Activated B cell treated with CpG ODN at 0.5 μM for 24 hours (primary cell): ENCODE data around the gene COG5. TPM values are rescaled to one million over a fixed set of nuclear protein-coding genes. Genes with fewer than 3 reads are reported as not detected.

Source experiments
- ATAC-seq: fragments of 200-7000 bp; cut with Tn5 transposase; one replicate; pipeline ENCODE4 v1.10.0; 2021; ENCODE audit warnings: low read depth, mild to moderate bottlenecking, moderate library complexity
- CTCF ChIA-PET: fragments of 350-600 bp; sonication (Branson Sonifier 250); formaldehyde crosslinking; loops from one replicate; lab custom pipeline; 2021; ENCODE audit warnings: antibody characterized with exemption; lab: Charles Lee
- POLR2A ChIA-PET: fragments of 350-600 bp; sonication (Branson Sonifier 250); formaldehyde crosslinking; loops from one replicate; lab custom pipeline; 2021; ENCODE audit warnings: antibody characterized with exemption; lab: Charles Lee
- DNase-seq: peaks from one replicate; pipeline ENCODE4 v3.0.0; 2022
- H3K27ac Mint-ChIP-seq: one replicate; pipeline ENCODE4 v1.8.0; 2020; ENCODE audit warnings: mixed read lengths
- H3K27me3 Mint-ChIP-seq: one replicate; pipeline ENCODE4 v1.8.0; 2021; ENCODE audit warnings: mixed read lengths
- H3K36me3 Mint-ChIP-seq: one replicate; pipeline ENCODE4 v1.8.0; 2021; ENCODE audit warnings: low read depth, mixed read lengths
- H3K4me1 Mint-ChIP-seq: one replicate; pipeline ENCODE4 v1.8.0; 2021; ENCODE audit warnings: mixed read lengths
- H3K4me3 Mint-ChIP-seq: one replicate; pipeline ENCODE4 v1.8.0; 2020; ENCODE audit warnings: mild to moderate bottlenecking, mixed read lengths
- H3K9me3 Mint-ChIP-seq: one replicate; pipeline ENCODE4 v1.8.0; 2020; ENCODE audit warnings: mixed read lengths
- intact Hi-C: fragments of 100-400 bp; cut with micrococcal nuclease; formaldehyde crosslinking; loops from one replicate; pipeline ENCODE4 v1.15.1; 2024
- total RNA-seq: library from RNA; stranded (reverse); gene quantifications from 2 replicates; pipeline ENCODE4 v1.2.3, GENCODE V29; 2022
- TF ChIP-seq, protein P1 (sequence below): fragments of 200-600 bp; IDR thresholded peaks from one replicate; pipeline ENCODE4 v1.8.0; 2022; ENCODE audit warnings: antibody characterized with exemption, mild to moderate bottlenecking

Gene COG5
- total RNA-seq, 1 donor from 2014 or later = 47.0 TPM

DNA sequence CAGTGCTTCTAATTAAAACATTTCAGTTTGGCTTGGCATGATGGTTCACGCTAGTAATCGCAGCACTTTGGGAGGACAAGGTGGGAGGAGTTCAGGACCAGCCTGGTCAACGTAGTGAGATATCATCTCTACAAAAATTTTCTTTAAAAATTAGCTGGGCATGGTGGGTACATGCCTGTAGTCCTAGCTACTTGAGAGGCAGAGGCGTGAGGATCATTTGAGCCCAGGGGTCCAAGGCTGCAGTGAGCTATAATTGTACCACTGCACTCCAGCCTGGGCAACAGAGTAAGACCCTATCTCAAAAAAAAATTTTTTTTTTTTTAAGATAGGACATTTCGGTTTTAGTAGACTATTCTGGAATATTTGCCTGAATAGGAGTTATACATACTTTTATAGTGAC is 382.5 kb downstream of the COG5 start:
- intact Hi-C loops = no loop called here
- no peaks in the 10 kb centered on the region for H3K9me3 Mint-ChIP-seq
- CTCF ChIA-PET = interaction anchor here (1.5 kb wide), 1 partner anchor 33 kb away, joined by 4 read pairs; no protein-coding TSS in a partner anchor
- peaks cover 30% of the 10 kb centered on the region for H3K4me1 Mint-ChIP-seq
- no peak for DNase-seq
- ATAC-seq = no peak
- peaks cover 64% of the 10 kb centered on the region for H3K36me3 Mint-ChIP-seq
- H3K27me3 Mint-ChIP-seq = no peaks in the 10 kb centered on the region
- TF ChIP-seq, protein P1, sequence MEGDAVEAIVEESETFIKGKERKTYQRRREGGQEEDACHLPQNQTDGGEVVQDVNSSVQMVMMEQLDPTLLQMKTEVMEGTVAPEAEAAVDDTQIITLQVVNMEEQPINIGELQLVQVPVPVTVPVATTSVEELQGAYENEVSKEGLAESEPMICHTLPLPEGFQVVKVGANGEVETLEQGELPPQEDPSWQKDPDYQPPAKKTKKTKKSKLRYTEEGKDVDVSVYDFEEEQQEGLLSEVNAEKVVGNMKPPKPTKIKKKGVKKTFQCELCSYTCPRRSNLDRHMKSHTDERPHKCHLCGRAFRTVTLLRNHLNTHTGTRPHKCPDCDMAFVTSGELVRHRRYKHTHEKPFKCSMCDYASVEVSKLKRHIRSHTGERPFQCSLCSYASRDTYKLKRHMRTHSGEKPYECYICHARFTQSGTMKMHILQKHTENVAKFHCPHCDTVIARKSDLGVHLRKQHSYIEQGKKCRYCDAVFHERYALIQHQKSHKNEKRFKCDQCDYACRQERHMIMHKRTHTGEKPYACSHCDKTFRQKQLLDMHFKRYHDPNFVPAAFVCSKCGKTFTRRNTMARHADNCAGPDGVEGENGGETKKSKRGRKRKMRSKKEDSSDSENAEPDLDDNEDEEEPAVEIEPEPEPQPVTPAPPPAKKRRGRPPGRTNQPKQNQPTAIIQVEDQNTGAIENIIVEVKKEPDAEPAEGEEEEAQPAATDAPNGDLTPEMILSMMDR = no peak
- H3K4me3 Mint-ChIP-seq = no peak overlapping the region
- POLR2A ChIA-PET = interaction anchor here (3.6 kb wide), 1 partner anchor 12 kb away, joined by 52 read pairs; the partner anchor contains the start of gene HBP1
- peak overlapping the region; percentile 71 for H3K27ac Mint-ChIP-seq

DNA sequence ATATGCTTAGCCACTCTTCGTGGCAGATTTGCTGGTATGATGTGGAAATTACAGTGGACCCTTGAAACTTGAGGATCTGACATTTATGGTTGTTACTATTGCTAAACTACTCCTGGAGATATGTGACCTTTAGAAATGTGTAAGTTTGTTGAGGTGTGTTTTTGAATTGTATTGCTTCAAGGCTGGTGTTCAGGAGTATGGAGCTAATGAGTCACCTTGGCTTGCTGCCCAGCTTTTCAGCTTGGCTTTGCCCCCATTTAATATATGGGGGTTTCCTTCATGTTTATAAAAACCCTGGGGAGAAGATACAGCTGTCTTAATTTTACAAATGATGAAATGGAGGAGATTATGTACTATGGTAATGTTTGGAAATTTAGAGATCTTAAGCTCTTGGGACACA is 383.3 kb downstream of the COG5 start:
- intact Hi-C loops = loop anchor here (1.0 kb wide), 1 partner anchor 10 kb away; no protein-coding TSS in a partner anchor
- peak; percentile 84 for ATAC-seq

DNA sequence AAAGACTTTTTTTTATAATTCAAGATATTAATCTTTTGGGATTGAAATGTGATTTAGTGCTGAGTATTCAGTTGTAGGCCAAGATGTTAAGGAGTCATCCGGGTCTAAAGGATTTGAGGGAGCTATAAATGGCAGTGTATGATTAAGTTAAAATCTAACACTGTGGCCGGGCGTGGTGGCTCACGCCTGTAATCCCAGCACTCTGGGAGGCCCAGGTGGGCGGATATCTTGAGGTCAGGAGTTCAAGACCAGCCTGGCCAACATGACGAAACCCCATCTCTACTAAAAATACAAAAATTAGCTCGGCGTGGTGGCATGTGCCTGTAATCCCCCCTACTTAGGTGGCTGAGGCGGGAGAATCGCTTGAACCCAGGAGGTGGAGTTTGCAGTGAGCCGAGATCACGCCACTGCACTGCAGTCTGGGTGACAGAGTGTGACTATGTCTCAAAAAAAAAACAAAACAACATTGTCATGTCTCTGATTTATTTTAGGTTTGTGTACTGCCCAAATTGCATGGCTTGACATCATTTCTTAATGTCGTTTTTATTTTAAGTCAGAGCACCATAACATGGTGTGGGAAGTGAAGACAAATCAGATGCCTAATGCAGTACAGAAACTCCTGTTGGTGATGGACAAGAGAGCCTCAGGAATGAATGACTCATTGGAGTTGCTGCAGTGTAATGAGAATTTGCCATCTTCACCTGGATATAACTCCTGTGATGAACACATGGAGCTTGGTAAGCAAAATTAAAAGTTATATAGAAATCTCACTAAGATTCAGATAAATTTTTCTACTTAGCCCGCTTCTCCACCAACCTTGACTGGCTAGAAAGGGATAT is 384.2 kb downstream of the COG5 start:
- no peak overlapping the region for H3K4me3 Mint-ChIP-seq
- POLR2A ChIA-PET = interaction anchor here (3.6 kb wide), 1 partner anchor 11 kb away, joined by 52 read pairs; the partner anchor contains the start of gene HBP1

More for the DNA sequence above, 383.3 kb downstream of the COG5 start:
- TF ChIP-seq, protein P1 = no peak
- CTCF ChIA-PET = interaction anchor here (1.5 kb wide), 1 partner anchor 32 kb away, joined by 4 read pairs; no protein-coding TSS in a partner anchor
- DNase-seq = no peak
- Mint-ChIP-seq H3K9me3 (no peaks in the 10 kb centered on the region), H3K4me3 (peak overlapping the region; percentile 33), H3K27me3 (no peaks in the 10 kb centered on the region), H3K27ac (peak overlapping the region; percentile 71), H3K36me3 (peaks cover 60% of the 10 kb centered on the region), H3K4me1 (peaks cover 33% of the 10 kb centered on the region)
- POLR2A ChIA-PET = interaction anchor here (3.6 kb wide), 1 partner anchor 11 kb away, joined by 52 read pairs; the partner anchor contains the start of gene HBP1

DNA sequence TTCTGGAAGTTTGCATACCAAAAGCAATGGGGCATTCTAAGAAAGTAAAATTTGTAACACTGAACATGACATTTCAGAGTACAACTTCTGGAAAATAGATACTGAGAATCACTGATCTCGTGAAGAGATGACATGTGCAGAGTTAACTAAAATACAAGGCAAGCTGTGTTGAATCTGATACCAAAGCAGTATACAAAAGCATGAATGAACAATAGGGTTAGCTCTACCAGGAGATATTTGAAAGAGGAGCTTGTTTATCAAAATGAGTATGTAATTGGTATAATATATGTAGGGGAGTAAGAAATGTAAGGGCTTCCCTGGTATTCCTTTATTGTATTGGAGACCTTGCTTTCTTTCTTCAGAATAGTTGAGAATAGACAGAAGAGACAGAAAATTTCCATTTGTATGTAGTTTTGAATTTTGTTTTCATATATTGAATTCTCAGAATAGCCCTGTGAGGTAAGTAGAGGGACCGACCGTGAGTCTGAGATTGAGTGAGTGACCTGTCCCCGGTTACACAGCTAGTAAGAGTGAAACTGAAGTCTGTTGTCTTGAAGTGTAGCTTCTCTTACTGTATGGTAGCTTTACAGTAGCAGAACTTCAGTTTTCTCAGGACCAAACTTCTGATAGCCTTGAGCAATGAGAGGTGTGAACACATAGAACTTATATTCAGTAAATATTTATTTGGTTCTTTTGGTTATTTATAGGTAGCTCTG is 389.9 kb downstream of the COG5 start:
- peak overlapping the region; percentile 1 for H3K4me3 Mint-ChIP-seq
- POLR2A ChIA-PET = interaction anchor here (1.3 kb wide), 3 partner anchors 10 to 570 kb away, joined by 3 to 5 read pairs (median 4); no protein-coding TSS in a partner anchor
- TF ChIP-seq, protein P1 = no peak
- no peaks in the 10 kb centered on the region for H3K27me3 Mint-ChIP-seq
- no peaks in the 10 kb centered on the region for H3K9me3 Mint-ChIP-seq
- peaks cover 29% of the 10 kb centered on the region for H3K36me3 Mint-ChIP-seq
- H3K27ac Mint-ChIP-seq = peak overlapping the region; percentile 71
- H3K4me1 Mint-ChIP-seq = peaks cover 68% of the 10 kb centered on the region
- CTCF ChIA-PET = interaction anchor here (0.8 to 1.4 kb wide), 3 partner anchors 16 to 381 kb away, joined by 3 to 6 read pairs (median 3); no protein-coding TSS in a partner anchor
- no peak for DNase-seq
- ATAC-seq = no peak
- intact Hi-C loops = loop anchor here (10.0 kb wide), 1 partner anchor 1331 kb away; no protein-coding TSS in a partner anchor

More for the DNA sequence above, 384.2 kb downstream of the COG5 start:
- peaks cover 41% of the 10 kb centered on the region for H3K4me1 Mint-ChIP-seq
- H3K36me3 Mint-ChIP-seq = peaks cover 52% of the 10 kb centered on the region
- H3K9me3 Mint-ChIP-seq = no peaks in the 10 kb centered on the region
- CTCF ChIA-PET = interaction anchor here (1.5 kb wide), 1 partner anchor 31 kb away, joined by 4 read pairs; no protein-coding TSS in a partner anchor
- H3K27ac Mint-ChIP-seq = no peak overlapping the region
- no peaks in the 10 kb centered on the region for H3K27me3 Mint-ChIP-seq
- DNase-seq (no peak), ATAC-seq (no peak)
- TF ChIP-seq, protein P1 = no peak
- intact Hi-C loops = loop anchor here (1.0 to 10.0 kb wide), 2 partner anchors 9 to 1325 kb away; no protein-coding TSS in a partner anchor
